Measurements from ENCODE around the gene FAAH2.
"Not testable (repeated sequence)": the region's sequence is repeated elsewhere in the genome, so short reads cannot be mapped to it uniquely, and the experiment has no call there.

The FAAH2 gene

GRCh38 chrX:57380026-57380796 is 93.7 kb downstream of the FAAH2 start:
- DNase-seq = no peak

GRCh38 chrX:57394162-57394561 is 107.7 kb downstream of the FAAH2 start:
- DNase-seq = not testable (repeated sequence)

- not testable (repeated sequence) for DNase-seq
Measured at GRCh38 chrX:57403191-57403590, 116.7 kb downstream of the FAAH2 start.

GRCh38 chrX:57406149-57406548 is 119.6 kb downstream of the FAAH2 start:
- no peak for DNase-seq

GRCh38 chrX:57417827-57418226 is 131.3 kb downstream of the FAAH2 start:
- DNase-seq = no peak

GRCh38 chrX:57422289-57422688 is 135.8 kb downstream of the FAAH2 start:
- DNase-seq = no peak

- no peak for DNase-seq
Measured at GRCh38 chrX:57422790-57423189, 136.3 kb downstream of the FAAH2 start.

GRCh38 chrX:57445076-57445475 is 158.6 kb downstream of the FAAH2 start:
- no peak for DNase-seq

GRCh38 chrX:57445832-57446231 is 159.3 kb downstream of the FAAH2 start:
- no peak for DNase-seq

- DNase-seq = no peak
Measured at GRCh38 chrX:57447856-57448255, 161.3 kb downstream of the FAAH2 start.

- no peak for DNase-seq
Measured at GRCh38 chrX:57451426-57452020, 165.0 kb downstream of the FAAH2 start.

- DNase-seq = no peak
Measured at GRCh38 chrX:57453901-57454300, 167.4 kb downstream of the FAAH2 start.

GRCh38 chrX:57481514-57481913 is 195.0 kb downstream of the FAAH2 start:
- no peak for DNase-seq

- DNase-seq = no peak
Measured at GRCh38 chrX:57516491-57516890, 230.0 kb downstream of the FAAH2 start.

- no peak for DNase-seq
Measured at GRCh38 chrX:57519578-57520118, 233.1 kb downstream of the FAAH2 start.

- DNase-seq = no peak
Measured at GRCh38 chrX:57528670-57529255, 242.3 kb downstream of the FAAH2 start.

Measured in T1000 (cell line).